Activated naive CD8-positive, alpha-beta T cell treated with anti-CD3 and anti-CD28 coated beads, Interleukin-2, amount 10 ng/mL, durations not matched to agents 7 days and 5 days (primary cell): ENCODE measurements around the gene MB. TPM values are rescaled to one million over a fixed set of nuclear protein-coding genes. Genes with fewer than 3 reads are reported as not detected.

Experiments
- ATAC-seq: fragments of 150-1000 bp; cut with Tn5 transposase; one replicate; pipeline ENCODE4 v1.10.0; 2021; ENCODE audit warnings: low read depth, moderate library complexity
- POLR2A ChIA-PET: fragments of 350-600 bp; sonication (Branson Sonifier 250); formaldehyde crosslinking; loops from one replicate; lab custom pipeline; 2021; ENCODE audit warnings: antibody characterized with exemption; lab: Charles Lee
- DNase-seq: peaks from one replicate; pipeline ENCODE4 v3.0.0; 2021
- H3K27ac Mint-ChIP-seq: one replicate; pipeline ENCODE4 v1.8.0; 2022; ENCODE audit warnings: mild to moderate bottlenecking, mixed read lengths
- H3K27me3 Mint-ChIP-seq: one replicate; pipeline ENCODE4 v1.8.0; 2022; ENCODE audit warnings: mild to moderate bottlenecking, moderate library complexity, mixed read lengths
- H3K36me3 Mint-ChIP-seq: one replicate; pipeline ENCODE4 v1.8.0; 2021; ENCODE audit warnings: mild to moderate bottlenecking, mixed read lengths
- H3K4me1 Mint-ChIP-seq: one replicate; pipeline ENCODE4 v1.8.0; 2021; ENCODE audit warnings: mixed read lengths
- H3K4me3 Mint-ChIP-seq: one replicate; pipeline ENCODE4 v1.8.0; 2022; ENCODE audit warnings: mild to moderate bottlenecking, moderate library complexity, mixed read lengths
- H3K9me3 Mint-ChIP-seq: one replicate; pipeline ENCODE4 v1.8.0; 2021; ENCODE audit warnings: mixed read lengths
- total RNA-seq, 2 experiments: library from RNA; stranded (reverse); gene quantifications; one replicate each; pipeline ENCODE4 v1.2.3, GENCODE V29; 2021

Gene MB
- total RNA-seq, 2 experiments from 2014 or later: not detected

DNA sequence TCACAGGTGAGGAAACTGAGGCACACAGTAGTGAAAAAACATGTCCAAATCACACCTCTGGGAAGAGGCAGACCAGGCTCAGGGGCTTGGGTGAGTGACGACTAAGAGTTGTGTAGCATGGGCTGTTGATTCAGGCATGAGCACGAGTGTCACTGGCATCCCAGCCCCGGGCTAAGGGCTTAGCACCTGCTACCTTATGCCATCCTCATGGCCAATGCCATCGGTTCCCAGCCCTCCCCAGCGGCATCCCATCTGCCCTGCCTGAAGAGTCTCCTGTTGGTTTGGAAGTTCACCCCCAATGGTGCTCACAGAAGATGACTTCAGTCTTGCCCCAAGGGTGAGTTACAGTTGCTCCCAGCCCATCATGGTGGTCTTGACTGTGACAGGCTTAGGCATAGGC, 22.4 kb downstream of the MB start:
- no peak overlapping the region for H3K27ac Mint-ChIP-seq
- H3K4me1 Mint-ChIP-seq: no peaks in the 10 kb centered on the region
- no peaks in the 10 kb centered on the region for H3K36me3 Mint-ChIP-seq
- DNase-seq: no peak
- ATAC-seq: no peak
- H3K9me3 Mint-ChIP-seq: no peaks in the 10 kb centered on the region
- H3K27me3 Mint-ChIP-seq: no peaks in the 10 kb centered on the region
- POLR2A ChIA-PET: no interaction called here
- no peak overlapping the region for H3K4me3 Mint-ChIP-seq

DNA sequence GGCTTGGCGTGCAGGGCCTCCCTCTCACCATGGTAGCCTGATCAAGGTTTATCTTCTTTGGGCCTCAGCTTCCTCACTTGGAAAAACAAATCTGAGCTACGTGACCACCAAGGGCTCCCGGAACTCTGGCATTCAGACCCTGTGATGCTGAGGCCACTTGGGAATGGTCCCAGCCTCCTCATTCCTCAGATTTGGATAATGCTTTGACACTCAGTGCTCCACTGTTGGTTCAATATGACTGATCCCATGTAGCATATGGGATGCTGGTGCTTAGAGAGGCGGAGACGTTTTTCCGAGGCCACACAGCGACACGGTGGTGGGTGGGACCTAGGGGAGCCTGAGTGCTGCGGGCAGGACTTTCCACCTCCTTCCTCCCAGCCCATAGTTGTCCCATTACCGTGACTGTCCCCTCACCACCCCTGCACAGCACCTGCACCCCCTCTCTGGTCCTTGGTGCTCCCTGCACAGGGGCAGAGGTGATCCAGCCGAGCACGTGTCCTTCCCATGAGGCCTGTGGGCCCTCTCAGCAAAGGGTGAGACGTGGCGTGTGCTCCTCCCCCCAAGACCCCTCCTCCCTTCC, 23.1 kb downstream of the MB start:
- no peak overlapping the region for H3K4me3 Mint-ChIP-seq
- no peaks in the 10 kb centered on the region for H3K27me3 Mint-ChIP-seq
- H3K36me3 Mint-ChIP-seq: no peaks in the 10 kb centered on the region
- DNase-seq: no peak
- no peaks in the 10 kb centered on the region for H3K9me3 Mint-ChIP-seq
- ATAC-seq: no peak
- H3K27ac Mint-ChIP-seq: no peak overlapping the region
- POLR2A ChIA-PET: no interaction called here
- no peaks in the 10 kb centered on the region for H3K4me1 Mint-ChIP-seq

DNA sequence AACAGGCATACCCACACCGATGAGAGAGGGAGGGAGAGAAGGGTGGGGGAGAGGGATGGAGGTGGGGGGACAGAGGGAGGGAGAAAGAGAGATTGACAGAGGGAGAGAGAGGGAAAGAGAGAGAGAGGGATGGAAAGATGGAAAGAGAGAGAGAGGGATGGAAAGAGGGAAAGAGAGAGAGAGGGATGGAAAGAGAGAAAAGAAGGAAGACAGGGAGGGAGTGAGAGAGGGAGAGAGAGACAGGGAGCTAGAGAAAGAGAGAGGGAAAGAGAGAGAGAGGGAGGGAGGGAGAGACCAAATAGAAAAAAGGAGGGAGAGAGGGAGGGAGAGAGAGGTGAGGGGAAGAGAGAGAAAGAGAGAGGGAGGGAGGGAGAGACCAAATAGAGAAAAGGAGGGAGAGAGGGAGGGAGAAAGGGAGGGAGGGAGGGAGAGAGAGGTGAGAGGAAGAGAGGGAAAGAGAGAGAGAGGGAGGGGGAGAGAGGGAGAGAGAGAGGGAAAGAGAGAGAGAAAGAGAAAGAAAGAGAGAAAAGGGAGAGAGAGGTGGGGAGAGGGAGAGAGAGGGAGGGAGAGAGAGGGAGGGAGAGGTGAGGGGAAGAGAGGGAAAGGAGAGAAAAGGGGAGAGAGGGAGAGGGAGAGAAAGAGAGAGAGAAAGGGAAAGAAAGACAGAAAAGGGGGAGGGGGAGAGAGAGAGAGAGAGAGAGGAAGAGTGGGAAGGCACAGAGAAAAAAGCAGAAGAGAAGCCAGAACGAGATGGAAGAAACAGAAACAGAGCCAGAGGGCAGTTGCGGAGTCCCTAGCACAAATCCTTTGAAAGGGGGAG, 23.8 kb downstream of the MB start:
- Mint-ChIP-seq H3K4me3 (no peak overlapping the region), H3K27ac (no peak overlapping the region)

DNA sequence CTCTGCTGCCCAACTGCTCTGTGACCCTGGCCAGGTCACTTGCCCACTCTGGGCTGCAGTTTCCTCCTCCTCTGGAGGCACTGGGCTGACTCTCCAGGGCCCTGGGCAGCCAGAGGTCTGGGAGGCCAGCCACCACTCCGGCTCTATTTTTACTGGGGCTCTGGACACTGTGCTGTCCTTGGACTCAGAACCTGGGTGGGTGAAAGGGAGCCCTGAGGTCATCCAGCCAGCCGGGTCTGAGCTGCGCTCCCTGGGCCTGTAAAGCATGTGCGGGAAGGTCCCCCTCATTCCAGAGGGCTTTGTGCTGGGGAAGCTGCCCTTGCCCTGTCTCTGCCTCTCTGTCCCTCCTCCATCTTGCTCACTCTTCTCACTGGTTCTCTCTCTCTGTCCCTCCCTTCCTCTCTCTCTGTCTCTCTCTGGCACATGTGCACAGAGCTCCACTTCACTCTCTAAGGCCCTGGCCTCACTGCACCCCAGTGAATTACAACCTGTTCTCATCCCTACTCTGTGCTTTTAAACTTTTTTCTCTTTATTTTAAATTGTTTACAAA, 24.6 kb downstream of the MB start:
- DNase-seq (no peak), ATAC-seq (no peak)
- POLR2A ChIA-PET: no interaction called here
- Mint-ChIP-seq H3K4me1 (no peaks in the 10 kb centered on the region), H3K27ac (no peak overlapping the region), H3K9me3 (no peaks in the 10 kb centered on the region), H3K27me3 (no peaks in the 10 kb centered on the region), H3K4me3 (no peak overlapping the region), H3K36me3 (no peaks in the 10 kb centered on the region)

More for the DNA sequence above, 23.8 kb downstream of the MB start:
- Mint-ChIP-seq H3K9me3 (no peaks in the 10 kb centered on the region), H3K4me1 (no peaks in the 10 kb centered on the region), H3K27me3 (no peaks in the 10 kb centered on the region), H3K36me3 (no peaks in the 10 kb centered on the region)
- POLR2A ChIA-PET: no interaction called here
- no peak for ATAC-seq
- DNase-seq: no peak

DNA sequence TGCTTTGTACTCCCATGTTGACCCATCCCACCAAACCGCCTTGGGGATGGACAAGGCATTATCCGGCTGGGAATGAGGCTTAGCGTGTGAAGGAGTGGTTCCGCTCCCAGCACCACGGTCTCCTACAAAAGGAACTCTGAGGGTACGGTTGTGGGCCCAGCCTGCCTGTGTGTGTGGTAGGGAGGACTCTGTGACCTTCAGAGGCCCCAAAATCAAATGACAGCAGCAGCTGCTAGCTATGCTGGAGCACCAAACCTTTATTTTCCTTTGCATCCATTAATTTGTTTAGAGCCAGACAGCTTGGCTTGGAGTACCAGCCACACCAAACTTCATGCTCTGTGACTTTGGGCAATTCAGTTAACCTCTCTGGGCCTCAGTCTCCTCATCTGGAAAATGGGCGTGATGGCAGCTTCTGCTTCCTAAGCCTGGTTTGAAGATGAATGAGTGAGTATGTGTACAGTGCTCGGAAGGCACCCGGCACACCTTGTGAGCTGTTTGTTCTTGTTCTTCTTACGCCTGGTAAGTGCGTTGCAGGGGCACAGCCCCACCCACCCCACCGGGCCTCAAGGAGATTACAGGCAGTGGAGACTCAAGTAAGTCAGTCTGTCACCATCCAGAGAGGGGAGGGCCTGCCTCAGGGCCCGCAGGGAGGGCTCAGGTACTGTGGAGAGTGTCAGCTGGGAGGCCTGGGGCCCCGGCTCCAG, 25.3 kb downstream of the MB start:
- POLR2A ChIA-PET: no interaction called here
- no peak overlapping the region for H3K27ac Mint-ChIP-seq
- no peaks in the 10 kb centered on the region for H3K36me3 Mint-ChIP-seq

DNA sequence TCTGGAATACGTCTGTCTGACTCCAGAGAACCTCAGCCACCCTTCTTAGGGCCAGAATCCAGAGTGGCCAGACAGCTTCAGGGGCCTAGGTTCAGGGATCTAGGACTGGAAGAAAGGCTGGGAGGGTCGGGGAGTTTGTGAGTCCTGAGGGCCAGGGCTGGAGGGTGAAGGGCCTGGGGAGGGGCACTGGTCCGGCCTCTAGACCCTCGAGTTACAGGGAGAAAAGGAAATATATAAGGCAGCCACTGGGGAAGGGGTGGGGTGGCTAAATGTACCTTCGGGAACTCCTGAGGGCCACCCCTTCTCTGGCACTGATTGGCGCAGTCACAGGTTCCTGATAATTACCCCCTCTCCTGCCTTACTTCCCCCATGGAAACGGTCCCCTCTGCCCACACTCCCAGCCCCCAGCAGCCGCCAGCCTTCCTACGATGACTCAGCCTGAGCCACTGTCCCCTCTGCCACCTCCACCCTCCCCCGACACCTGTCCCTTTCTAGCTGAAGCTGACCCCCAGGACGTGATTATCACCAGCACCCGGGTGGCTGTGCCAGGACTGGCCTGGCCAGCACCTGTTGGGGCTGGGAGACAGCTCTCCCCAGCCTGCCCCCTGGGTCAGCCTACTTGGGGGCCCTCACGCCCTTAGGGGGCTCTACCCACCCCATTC, 26.4 kb downstream of the MB start:
- ATAC-seq (no peak), DNase-seq (no peak)
- H3K4me3 Mint-ChIP-seq: no peak overlapping the region
- H3K27ac Mint-ChIP-seq: no peak overlapping the region
- H3K9me3 Mint-ChIP-seq: no peaks in the 10 kb centered on the region
- POLR2A ChIA-PET: no interaction called here
- no peaks in the 10 kb centered on the region for H3K36me3 Mint-ChIP-seq
- no peaks in the 10 kb centered on the region for H3K27me3 Mint-ChIP-seq
- no peaks in the 10 kb centered on the region for H3K4me1 Mint-ChIP-seq

More for the DNA sequence above, 25.3 kb downstream of the MB start:
- DNase-seq (no peak), ATAC-seq (no peak)
- Mint-ChIP-seq H3K4me3 (no peak overlapping the region), H3K4me1 (no peaks in the 10 kb centered on the region), H3K27me3 (no peaks in the 10 kb centered on the region), H3K9me3 (no peaks in the 10 kb centered on the region)

DNA sequence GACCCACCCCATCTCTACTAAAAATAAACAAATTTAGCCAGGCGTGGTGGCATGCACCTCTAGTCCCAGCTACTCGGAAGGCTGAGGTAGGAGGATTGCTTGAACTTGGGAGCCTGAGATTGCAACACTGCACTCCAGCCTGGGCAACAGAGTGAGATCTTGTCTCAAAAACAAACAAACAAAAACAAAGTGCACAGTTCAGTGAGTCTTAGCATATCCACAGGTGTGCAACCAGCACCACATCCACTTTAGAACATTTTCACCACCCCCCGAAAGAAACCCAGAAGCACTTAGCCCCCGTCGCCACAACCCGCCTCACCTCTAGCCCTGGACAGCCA, 27.4 kb downstream of the MB start:
- H3K27ac Mint-ChIP-seq: no peak overlapping the region

DNA sequence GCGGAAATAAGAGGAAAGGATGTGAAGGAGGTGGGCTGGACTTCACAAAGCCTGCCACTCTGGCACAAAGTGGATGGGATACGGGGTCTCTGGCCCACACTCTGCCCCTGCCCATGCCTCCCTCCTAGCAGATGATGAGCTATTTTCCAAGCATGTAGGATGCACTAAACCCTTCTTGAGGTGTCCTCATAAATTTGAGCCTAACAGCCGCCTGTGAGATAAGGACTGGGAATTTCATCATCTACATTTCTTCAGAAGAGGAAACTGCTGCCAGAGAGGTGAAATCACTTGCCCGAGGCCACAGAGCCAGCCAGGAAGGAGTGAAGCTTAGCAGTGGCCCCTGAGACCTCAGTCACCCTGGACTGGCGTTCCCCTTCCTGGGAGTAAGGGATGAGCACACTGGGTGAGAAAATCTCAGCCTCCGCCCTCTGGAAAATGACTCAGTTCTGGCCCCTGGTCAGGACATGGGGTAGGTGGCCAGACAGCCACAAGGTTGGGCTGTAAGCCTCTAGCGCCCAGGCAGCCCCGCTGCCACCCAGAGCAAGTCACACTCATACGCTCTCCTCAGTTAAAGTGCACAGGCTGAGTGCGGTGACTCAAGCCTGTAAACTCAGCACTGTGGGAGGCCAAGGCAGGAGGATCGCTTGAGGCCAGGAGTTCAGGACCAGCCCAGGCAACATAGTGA, 27.9 kb downstream of the MB start:
- POLR2A ChIA-PET: no interaction called here
- Mint-ChIP-seq H3K4me1 (no peaks in the 10 kb centered on the region), H3K27me3 (no peaks in the 10 kb centered on the region), H3K36me3 (no peaks in the 10 kb centered on the region), H3K27ac (no peak overlapping the region), H3K9me3 (no peaks in the 10 kb centered on the region), H3K4me3 (no peak overlapping the region)
- DNase-seq (no peak), ATAC-seq (no peak)

More for the DNA sequence above, 27.4 kb downstream of the MB start:
- H3K4me1 Mint-ChIP-seq: no peaks in the 10 kb centered on the region
- no peaks in the 10 kb centered on the region for H3K9me3 Mint-ChIP-seq
- H3K36me3 Mint-ChIP-seq: no peaks in the 10 kb centered on the region
- H3K4me3 Mint-ChIP-seq: no peak overlapping the region
- no peaks in the 10 kb centered on the region for H3K27me3 Mint-ChIP-seq
- DNase-seq (no peak), ATAC-seq (no peak)
- POLR2A ChIA-PET: no interaction called here

DNA sequence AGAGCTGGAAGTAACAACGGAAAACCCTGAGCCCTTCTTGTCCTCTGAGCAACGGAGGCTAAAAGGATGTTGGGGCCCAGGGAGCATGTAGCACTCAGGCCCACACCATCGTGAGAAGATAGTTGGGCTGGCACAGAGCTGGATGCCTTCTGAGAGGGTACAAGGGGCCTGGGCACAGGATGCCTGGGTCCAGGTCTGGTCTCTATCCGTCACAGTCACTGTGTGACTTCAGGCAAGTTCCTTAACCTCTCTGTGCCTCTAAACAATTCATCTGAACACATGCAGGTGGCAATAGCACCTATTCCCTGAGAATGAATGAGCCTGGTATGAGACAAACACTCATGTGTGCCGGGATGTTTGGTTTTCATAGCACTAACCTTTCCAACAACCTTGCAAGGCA, 29.2 kb downstream of the MB start:
- ATAC-seq (no peak), DNase-seq (no peak)
- no peak overlapping the region for H3K27ac Mint-ChIP-seq
- no peak overlapping the region for H3K4me3 Mint-ChIP-seq
- H3K27me3 Mint-ChIP-seq: no peaks in the 10 kb centered on the region
- H3K9me3 Mint-ChIP-seq: no peaks in the 10 kb centered on the region
- no peaks in the 10 kb centered on the region for H3K36me3 Mint-ChIP-seq
- no peaks in the 10 kb centered on the region for H3K4me1 Mint-ChIP-seq
- POLR2A ChIA-PET: no interaction called here

DNA sequence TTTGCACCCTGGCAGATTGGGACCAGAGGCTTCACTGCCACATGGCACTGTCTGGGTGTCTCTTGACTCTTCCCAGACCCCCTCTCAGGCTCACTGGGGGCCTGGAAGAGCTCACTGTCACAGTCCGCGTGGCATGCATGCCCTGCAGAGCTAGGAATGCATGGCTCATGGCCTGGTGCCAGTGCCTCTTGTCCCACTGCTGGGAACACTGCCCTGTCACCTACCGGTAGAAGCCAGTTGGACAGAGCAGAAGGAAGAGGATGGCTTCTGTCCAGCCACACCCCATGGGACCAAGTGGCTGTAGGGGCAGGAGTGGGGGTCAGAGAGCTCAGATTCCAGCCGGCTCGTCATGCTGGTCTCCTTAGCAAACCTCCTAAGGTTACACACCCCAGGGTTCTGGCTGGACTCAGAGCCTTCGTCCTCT, 29.7 kb downstream of the MB start:
- Mint-ChIP-seq H3K36me3 (no peaks in the 10 kb centered on the region), H3K4me3 (no peak overlapping the region), H3K27me3 (no peaks in the 10 kb centered on the region), H3K27ac (no peak overlapping the region), H3K4me1 (no peaks in the 10 kb centered on the region), H3K9me3 (no peaks in the 10 kb centered on the region)
- POLR2A ChIA-PET: no interaction called here
- ATAC-seq: no peak
- DNase-seq: no peak

DNA sequence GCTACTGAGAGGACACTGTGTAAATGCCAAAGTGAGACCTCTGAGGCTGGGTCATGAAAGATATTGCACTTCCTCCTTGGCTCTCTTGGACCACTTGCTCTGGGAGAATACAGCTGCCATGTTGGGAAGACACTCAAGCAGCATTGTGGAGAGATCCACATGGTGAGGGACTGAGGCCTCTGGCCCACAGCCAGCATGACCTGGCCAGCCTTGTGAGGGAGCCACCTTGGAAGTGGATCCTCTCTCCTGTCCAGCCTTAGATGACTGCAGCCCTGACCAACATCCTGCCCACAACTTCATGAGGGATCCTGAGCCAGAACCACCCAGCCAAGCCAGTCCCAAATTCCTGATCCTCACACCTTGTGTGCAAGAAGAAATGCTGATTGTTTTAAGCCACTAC, 30.4 kb downstream of the MB start:
- Mint-ChIP-seq H3K4me1 (no peaks in the 10 kb centered on the region), H3K27me3 (no peaks in the 10 kb centered on the region), H3K36me3 (no peaks in the 10 kb centered on the region), H3K9me3 (no peaks in the 10 kb centered on the region), H3K27ac (no peak overlapping the region), H3K4me3 (no peak overlapping the region)
- ATAC-seq (no peak), DNase-seq (no peak)
- POLR2A ChIA-PET: no interaction called here

DNA sequence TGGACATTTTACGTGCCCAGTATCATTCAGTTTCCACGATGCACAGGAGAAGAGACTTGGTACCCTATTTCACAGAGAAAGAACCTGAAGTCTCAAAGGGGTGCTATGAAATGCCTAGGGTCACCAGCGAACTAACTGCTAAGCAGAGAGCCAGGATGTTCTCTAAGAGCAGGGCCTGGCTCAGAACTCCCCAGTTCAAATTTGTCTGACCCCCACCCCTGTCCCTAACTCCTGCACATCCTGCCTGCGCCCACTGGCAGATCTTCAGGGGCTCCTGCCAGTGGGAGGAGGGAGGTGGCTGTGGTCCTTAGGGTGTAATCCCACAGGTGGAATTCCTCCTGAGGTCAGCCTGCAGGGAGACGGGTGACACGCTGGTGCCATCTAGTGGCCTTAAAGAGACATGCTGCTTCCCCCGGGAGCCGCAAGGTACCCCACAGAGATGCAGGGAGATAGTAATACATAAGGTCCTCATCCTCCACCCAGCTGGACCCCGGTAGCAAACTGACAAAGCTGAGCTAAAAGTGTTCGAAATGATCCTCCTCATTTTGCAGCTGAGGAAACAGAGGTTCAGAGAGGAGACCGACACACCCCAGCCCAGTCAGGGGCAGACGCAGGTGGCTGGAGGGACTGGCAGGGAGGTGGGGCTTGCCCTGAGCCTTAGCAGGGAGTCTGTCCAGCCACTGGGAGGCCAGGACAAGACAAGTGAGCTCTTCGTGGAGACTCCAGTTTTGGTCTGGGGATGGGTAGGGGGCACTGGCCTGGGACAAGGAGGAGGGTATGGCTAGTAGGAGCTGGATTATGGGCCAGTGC, 34.1 kb downstream of the MB start:
- H3K36me3 Mint-ChIP-seq: no peaks in the 10 kb centered on the region

More for the DNA sequence above, 34.1 kb downstream of the MB start:
- ATAC-seq: peak; percentile 60
- Mint-ChIP-seq H3K27ac (no peak overlapping the region), H3K4me1 (no peaks in the 10 kb centered on the region), H3K9me3 (no peaks in the 10 kb centered on the region), H3K4me3 (no peak overlapping the region), H3K27me3 (no peaks in the 10 kb centered on the region)
- peak; percentile 52 for DNase-seq
- POLR2A ChIA-PET: interaction anchor here (0.6 to 1.2 kb wide), 2 partner anchors 153 to 232 kb away, joined by 3 read pairs; no protein-coding TSS in a partner anchor
